Fibroblast of lung (primary cell): Measurements from ENCODE around the gene CCNL1. TPM values are rescaled to one million over a fixed set of nuclear protein-coding genes. Genes with fewer than 3 reads are reported as not detected.

Experiments
- DNase-seq, 2 donors: peaks; one replicate each; pipeline versions ENCODE4 v3.0.0 to v3.0.0-alpha.2; 2010; ENCODE audit warnings: low read depth in 2 of 2
- H2AFZ ChIP-seq: 2 replicates; pipeline ENCODE4 v1.5.1; 2012; ENCODE audit warnings: low read length, control low read depth, inconsistent platforms
- H3K27ac ChIP-seq: 2 replicates; pipeline ENCODE4 v1.5.1; 2011; ENCODE audit warnings: low read length, control low read depth; ENCODE audit not compliant: insufficient read depth
- H3K27me3 ChIP-seq: 2 replicates; pipeline ENCODE4 v1.5.1; 2011; ENCODE audit warnings: mild to moderate bottlenecking, low read length; ENCODE audit not compliant: control insufficient read depth, insufficient read depth
- H3K36me3 ChIP-seq: 2 replicates; pipeline ENCODE4 v1.5.1; 2011; ENCODE audit warnings: low read length; ENCODE audit not compliant: control insufficient read depth, insufficient read depth
- H3K4me1 ChIP-seq: 2 replicates; pipeline ENCODE4 v1.5.1; 2011; ENCODE audit warnings: low read length; ENCODE audit not compliant: control insufficient read depth, insufficient read depth; ENCODE audit errors: extremely low read depth
- H3K4me2 ChIP-seq: 2 replicates; pipeline ENCODE4 v1.5.1; 2011; ENCODE audit warnings: low read length, control low read depth; ENCODE audit not compliant: insufficient read depth; ENCODE audit errors: extremely low read depth
- H3K4me3 ChIP-seq, 4 experiments: fragments of 200-600 bp in 1 of 4; sonication (generic) in 1 of 4; replicated peaks in 1 of 4; 2 replicates each; pipeline ENCODE4 v1.5.1; 2011 to 2016; ENCODE audit warnings: low read length in 4 of 4, low read depth in 3 of 4, mild to moderate bottlenecking in 3 of 4, control low read depth in 2 of 4, inconsistent platforms in 1 of 4, mixed read lengths in 1 of 4; ENCODE audit not compliant: insufficient read depth in 1 of 4; ENCODE audit errors: control extremely low read depth in 1 of 4
- H3K79me2 ChIP-seq: 2 replicates; pipeline ENCODE4 v1.5.1; 2012; ENCODE audit warnings: mild to moderate bottlenecking, low read length, inconsistent platforms; ENCODE audit not compliant: control insufficient read depth, insufficient read depth
- H3K9ac ChIP-seq: 2 replicates; pipeline ENCODE4 v1.5.1; 2011; ENCODE audit warnings: mild to moderate bottlenecking, low read length, control low read depth; ENCODE audit not compliant: insufficient read depth
- H3K9me3 ChIP-seq: 2 replicates; pipeline ENCODE4 v1.5.1; 2012; ENCODE audit warnings: low read depth, low read length; ENCODE audit not compliant: control insufficient read depth, insufficient read depth
- H4K20me1 ChIP-seq: 2 replicates; pipeline ENCODE4 v1.5.1; 2011; ENCODE audit warnings: low read length; ENCODE audit not compliant: control insufficient read depth, insufficient read depth; ENCODE audit errors: extremely low read depth
- CTCF ChIP-seq, 2 donors: IDR thresholded peaks in 1 of 2; conservative IDR thresholded peaks in 1 of 2; 1 replicate in 1 of 2; 2 replicates in 1 of 2; pipeline ENCODE4 v1.5.1; 2011 to 2012; ENCODE audit warnings: low read length in 2 of 2, control low read depth in 1 of 2, inconsistent platforms in 1 of 2, low read depth in 1 of 2, mild to moderate bottlenecking in 1 of 2
- EZH2 ChIP-seq: IDR thresholded peaks from 2 replicates; pipeline ENCODE4 v1.5.1; 2012; ENCODE audit warnings: low read length, control low read depth, mild to moderate bottlenecking; ENCODE audit errors: missing control alignments
- polyA plus RNA-seq, 2 donors: library from polyadenylated mRNA; depleted of rRNA in 1 of 2; stranded (reverse) in 1 of 2; unstranded in 1 of 2; fragments of >200 nt; gene quantifications; 2 replicates each; pipeline ENCODE4 v1.2.1, GENCODE V29; 2011 to 2012; ENCODE audit warnings: missing spikeins in 1 of 2
- total RNA-seq: library from RNA; depleted of rRNA; stranded (reverse); fragments of >200 nt; gene quantifications from 2 replicates; pipeline ENCODE4 v1.2.1, GENCODE V29; 2014

Gene CCNL1
- total and polyA plus RNA-seq, 2 donors (not counting 1 experiment from before 2014, with no cell fraction given): 63.8 to 219 TPM

GRCh38 chr3:157139938-157140534 is 19.9 kb downstream of the CCNL1 start:
- no peak overlapping the region for H3K4me3 ChIP-seq

GRCh38 chr3:157136647-157137387 is 23.1 kb downstream of the CCNL1 start:
- Histone ChIP-seq H3K9me3 (no peaks in the 10 kb centered on the region), H3K4me3 (no peak overlapping the region), H2AFZ (no peak overlapping the region), H3K27ac (no peak overlapping the region), H3K27me3 (no peaks in the 10 kb centered on the region), H3K9ac (no peak overlapping the region), H3K36me3 (no peaks in the 10 kb centered on the region), H3K4me1 (peaks cover 12% of the 10 kb centered on the region), H4K20me1 (no peaks in the 10 kb centered on the region), H3K79me2 (no peaks in the 10 kb centered on the region), H3K4me2 (no peak overlapping the region)
- TF ChIP-seq CTCF (conservative IDR thresholded peaks at IDR 0.05 in 1 of 2, IDR thresholded peaks at IDR 0.05 in 1 of 2; ENCODE audit: low read depth in 1 of 2, low read length in 2 of 2) (no peak), EZH2 (no peak)
- peak; percentile 43 to 72 for DNase-seq

More at GRCh38 chr3:157139938-157140534, 19.9 kb downstream of the CCNL1 start:
- H4K20me1 ChIP-seq: no peaks in the 10 kb centered on the region
- peaks cover 10% of the 10 kb centered on the region for H3K4me1 ChIP-seq
- no peak overlapping the region for H2AFZ ChIP-seq
- H3K27ac ChIP-seq: no peak overlapping the region
- TF ChIP-seq CTCF (conservative IDR thresholded peaks at IDR 0.05 in 1 of 2, IDR thresholded peaks at IDR 0.05 in 1 of 2; ENCODE audit: low read depth in 1 of 2, low read length in 2 of 2) (no peak), EZH2 (no peak)
- no peak overlapping the region for H3K4me2 ChIP-seq
- H3K9me3 ChIP-seq: no peaks in the 10 kb centered on the region
- no peaks in the 10 kb centered on the region for H3K79me2 ChIP-seq
- H3K36me3 ChIP-seq: no peaks in the 10 kb centered on the region
- H3K9ac ChIP-seq: no peak overlapping the region
- H3K27me3 ChIP-seq: no peaks in the 10 kb centered on the region
- no peak for DNase-seq

- Histone ChIP-seq H3K9me3 (no peaks in the 10 kb centered on the region), H3K4me3 (no peak overlapping the region), H2AFZ (no peak overlapping the region), H4K20me1 (no peaks in the 10 kb centered on the region), H3K27ac (no peak overlapping the region), H3K4me1 (peaks cover 15% of the 10 kb centered on the region), H3K9ac (no peak overlapping the region), H3K27me3 (no peaks in the 10 kb centered on the region), H3K4me2 (peak overlapping the region; percentile 41), H3K79me2 (no peaks in the 10 kb centered on the region), H3K36me3 (no peaks in the 10 kb centered on the region)
- TF ChIP-seq EZH2 (no peak), CTCF (conservative IDR thresholded peaks at IDR 0.05 in 1 of 2, IDR thresholded peaks at IDR 0.05 in 1 of 2; ENCODE audit: low read depth in 1 of 2, low read length in 2 of 2) (peak in 1 of 2 donors; percentile 24)
- peak; percentile 82 to 86 for DNase-seq
These were observed 24.1 kb downstream of the CCNL1 start for GRCh38 chr3:157135671-157136396.
